ENCODE measurements around the gene STK17A.
A peak's percentile ranks its signal among the peaks of the same experiment; 100 is the strongest.
"Not testable (repeated sequence)": the region's sequence is repeated elsewhere in the genome, so short reads cannot be mapped to it uniquely, and the experiment has no call there.

STK17A gene

DNA sequence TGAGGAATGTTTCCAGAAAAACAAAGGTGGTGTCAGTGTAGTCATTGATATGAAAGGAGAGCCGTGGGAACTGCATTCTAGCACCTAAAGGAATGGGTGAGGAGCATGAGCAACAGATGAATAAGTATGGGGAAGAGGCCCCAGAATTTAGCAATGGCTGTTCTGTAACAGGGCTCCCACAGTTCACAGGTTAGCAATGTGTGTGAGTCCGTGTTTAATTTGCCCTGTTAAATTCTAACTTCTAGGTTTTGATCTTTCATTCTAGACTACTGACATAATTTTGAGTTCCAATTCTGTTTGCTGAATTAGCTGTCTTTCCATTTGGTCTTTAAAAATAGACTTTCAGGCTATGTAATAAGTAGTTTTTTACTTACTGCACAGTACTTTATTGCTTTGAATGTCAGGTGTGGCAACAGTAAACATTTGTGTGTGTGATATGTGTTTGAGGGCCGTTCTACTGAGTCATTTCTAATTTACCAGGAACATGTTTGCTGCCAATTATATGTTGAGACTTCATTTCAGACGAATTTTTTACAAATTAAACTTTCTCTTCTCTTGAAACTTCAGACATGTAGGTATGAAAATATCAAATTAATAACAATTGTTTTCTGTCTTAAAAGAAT, 8.8 kb downstream of the STK17A start:
- DNase-seq, result no peak
- TF ChIP-seq, protein P1, sequence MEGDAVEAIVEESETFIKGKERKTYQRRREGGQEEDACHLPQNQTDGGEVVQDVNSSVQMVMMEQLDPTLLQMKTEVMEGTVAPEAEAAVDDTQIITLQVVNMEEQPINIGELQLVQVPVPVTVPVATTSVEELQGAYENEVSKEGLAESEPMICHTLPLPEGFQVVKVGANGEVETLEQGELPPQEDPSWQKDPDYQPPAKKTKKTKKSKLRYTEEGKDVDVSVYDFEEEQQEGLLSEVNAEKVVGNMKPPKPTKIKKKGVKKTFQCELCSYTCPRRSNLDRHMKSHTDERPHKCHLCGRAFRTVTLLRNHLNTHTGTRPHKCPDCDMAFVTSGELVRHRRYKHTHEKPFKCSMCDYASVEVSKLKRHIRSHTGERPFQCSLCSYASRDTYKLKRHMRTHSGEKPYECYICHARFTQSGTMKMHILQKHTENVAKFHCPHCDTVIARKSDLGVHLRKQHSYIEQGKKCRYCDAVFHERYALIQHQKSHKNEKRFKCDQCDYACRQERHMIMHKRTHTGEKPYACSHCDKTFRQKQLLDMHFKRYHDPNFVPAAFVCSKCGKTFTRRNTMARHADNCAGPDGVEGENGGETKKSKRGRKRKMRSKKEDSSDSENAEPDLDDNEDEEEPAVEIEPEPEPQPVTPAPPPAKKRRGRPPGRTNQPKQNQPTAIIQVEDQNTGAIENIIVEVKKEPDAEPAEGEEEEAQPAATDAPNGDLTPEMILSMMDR (IDR thresholded peaks at IDR 0.05), result no peak
- Histone ChIP-seq H3K4me3 (no peak overlapping the region), H3K36me3 (no peaks in the 10 kb centered on the region), H3K4me1 (peaks cover 0 to 99% (median 22%) of the 10 kb centered on the region in 4 donors), H3K27ac (peak overlapping the region; percentile 43 to 47), H3K27me3 (no peaks in the 10 kb centered on the region), H3K9me3 (no peaks in the 10 kb centered on the region)
- intact Hi-C loops (cut with DNase I; ENCODE audit: low total_unique reads), result no loop called here

DNA sequence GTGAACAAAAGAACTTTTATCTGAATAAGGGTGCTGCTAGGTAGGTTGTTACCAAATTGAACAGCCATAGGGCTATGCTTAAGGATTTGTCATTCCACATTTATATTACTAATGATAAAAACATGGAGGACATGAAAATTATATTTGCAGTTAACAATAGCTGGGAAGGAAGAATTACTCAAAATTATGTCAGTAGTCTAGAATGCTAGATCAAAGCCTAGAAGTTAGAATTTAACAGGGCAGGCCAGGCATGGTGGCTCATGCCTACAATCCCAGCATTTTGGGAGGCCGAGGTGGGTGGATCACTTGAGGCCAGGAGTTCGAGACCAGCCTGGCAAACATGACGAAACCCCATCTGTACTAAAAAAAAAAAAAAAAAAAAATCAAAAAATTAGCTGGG, 9.4 kb downstream of the STK17A start:
- H3K27ac ChIP-seq, result peak overlapping the region; percentile 43 to 47
- TF ChIP-seq, protein P1 (IDR thresholded peaks at IDR 0.05), result no peak
- H3K36me3 ChIP-seq, result peaks cover 0 to 4% (median 4%) of the 10 kb centered on the region in 3 donors

DNA sequence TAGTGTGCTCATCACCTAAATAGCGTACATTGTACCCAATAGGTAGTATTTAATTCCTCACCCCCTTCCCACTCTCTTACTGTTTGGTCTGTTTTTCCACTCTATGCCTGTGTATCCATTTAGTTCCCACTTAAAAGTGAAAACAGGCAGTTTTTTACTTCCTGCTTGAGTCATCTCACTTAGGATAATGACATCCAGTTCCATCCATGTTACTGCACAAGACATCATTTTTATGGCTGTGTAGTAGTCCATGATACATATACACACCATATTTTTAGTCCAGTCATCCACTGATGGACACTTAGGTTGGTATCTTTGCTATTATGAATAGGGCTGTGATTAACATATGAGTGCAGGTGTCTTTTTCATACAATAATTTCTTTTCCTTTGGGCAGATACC, 10.1 kb downstream of the STK17A start:
- no peak for DNase-seq
- H3K27me3 ChIP-seq, result no peaks in the 10 kb centered on the region
- H3K4me3 ChIP-seq, result no peak overlapping the region
- H3K27ac ChIP-seq, result peak overlapping the region; percentile 43 to 47
- H3K4me1 ChIP-seq, result peaks cover 0 to 89% (median 19%) of the 10 kb centered on the region in 4 donors
- TF ChIP-seq, protein P1 (IDR thresholded peaks at IDR 0.05), result no peak
- no peaks in the 10 kb centered on the region for H3K9me3 ChIP-seq
- peaks cover 6 to 11% (median 10%) of the 10 kb centered on the region in 3 donors for H3K36me3 ChIP-seq
- intact Hi-C loops (cut with DNase I; ENCODE audit: low total_unique reads), result no loop called here

More for the DNA sequence above, 9.4 kb downstream of the STK17A start:
- Histone ChIP-seq H3K4me3 (no peak overlapping the region), H3K4me1 (peaks cover 0 to 96% (median 20%) of the 10 kb centered on the region in 4 donors), H3K9me3 (no peaks in the 10 kb centered on the region), H3K27me3 (no peaks in the 10 kb centered on the region)
- intact Hi-C loops (cut with DNase I; ENCODE audit: low total_unique reads), result no loop called here
- no peak for DNase-seq

DNA sequence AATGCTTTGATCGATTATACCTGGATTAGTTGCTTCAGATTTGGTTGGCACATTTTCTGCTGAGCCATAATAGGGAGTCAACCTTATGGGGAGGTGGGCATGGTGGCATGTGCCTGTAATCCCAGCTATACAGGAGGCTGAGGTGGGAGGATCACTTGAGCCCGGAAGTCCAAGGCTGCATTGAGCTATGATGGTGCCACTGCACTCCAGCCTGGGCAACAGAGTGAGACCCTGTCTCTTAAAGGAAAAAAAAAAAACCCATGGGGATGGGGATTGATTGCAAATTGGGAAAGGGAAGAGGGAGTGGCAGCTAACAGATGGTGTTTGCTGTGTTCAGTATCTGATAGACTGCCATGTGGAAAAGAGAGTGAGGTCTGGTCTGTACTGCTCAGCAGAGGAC, 11.1 kb downstream of the STK17A start:
- DNase-seq, result no peak
- Histone ChIP-seq H3K27me3 (no peaks in the 10 kb centered on the region), H3K9me3 (no peaks in the 10 kb centered on the region), H3K4me3 (no peak overlapping the region), H3K36me3 (peaks cover 14 to 19% (median 16%) of the 10 kb centered on the region in 3 donors), H3K4me1 (peaks cover 0 to 79% (median 13%) of the 10 kb centered on the region in 4 donors), H3K27ac (peak overlapping the region in 1 of 2 donors; percentile 36)
- TF ChIP-seq, protein P1 (IDR thresholded peaks at IDR 0.05), result no peak
- intact Hi-C loops (cut with DNase I; ENCODE audit: low total_unique reads), result no loop called here

DNA sequence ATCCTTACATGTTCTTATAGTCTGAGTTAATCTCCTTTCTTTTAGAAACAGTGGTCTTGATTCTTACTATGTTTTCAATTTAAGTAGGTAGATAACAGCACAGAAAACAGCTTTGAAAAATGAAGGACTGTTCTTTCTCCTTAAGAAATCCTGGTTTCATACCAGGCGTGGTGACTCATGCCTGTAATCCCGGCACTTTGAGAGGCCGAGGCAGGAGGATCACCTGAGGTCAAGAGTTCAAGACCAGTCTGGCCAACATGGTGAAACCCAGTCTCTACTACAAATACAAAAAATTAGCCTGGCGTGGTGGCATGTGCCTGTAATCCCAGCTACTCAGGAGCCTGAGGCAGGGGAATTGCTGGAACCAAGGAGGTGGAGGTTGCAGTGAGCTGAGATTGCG, 13.5 kb downstream of the STK17A start:
- DNase-seq; intact Hi-C loops (cut with DNase I; ENCODE audit: low total_unique reads); H3K9me3 ChIP-seq; H3K27ac ChIP-seq; H3K4me3 ChIP-seq; H3K27me3 ChIP-seq: not testable (repeated sequence)
- Histone ChIP-seq H3K36me3 (peaks cover 19 to 31% (median 24%) of the 10 kb centered on the region in 3 donors), H3K4me1 (peaks cover 0 to 55% (median 7%) of the 10 kb centered on the region in 4 donors)

DNA sequence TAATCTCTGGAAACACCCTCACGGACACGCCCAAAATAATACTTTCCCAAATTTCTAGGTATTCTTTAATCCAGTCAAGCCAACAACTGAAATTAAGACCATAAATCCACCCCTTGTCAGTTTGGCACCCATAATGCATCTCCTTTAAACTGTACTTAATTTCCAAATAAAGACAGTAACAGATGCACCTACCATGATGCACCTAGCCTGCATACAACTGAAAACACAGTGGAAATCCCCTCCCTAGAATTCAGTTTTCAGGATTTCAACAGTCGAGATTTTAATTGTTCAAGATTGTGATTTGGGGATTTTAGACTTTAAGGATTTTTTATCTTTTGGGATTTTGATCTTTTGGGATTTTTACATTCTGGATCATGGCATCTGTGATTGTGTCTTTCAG, 17.1 kb downstream of the STK17A start:
- TF ChIP-seq, protein P1 (IDR thresholded peaks at IDR 0.05), result no peak
- no peak for DNase-seq
- Histone ChIP-seq H3K4me1 (peaks cover 0 to 36% (median 2%) of the 10 kb centered on the region in 4 donors), H3K27ac (no peak overlapping the region), H3K27me3 (no peaks in the 10 kb centered on the region), H3K9me3 (no peaks in the 10 kb centered on the region), H3K4me3 (no peak overlapping the region), H3K36me3 (peaks cover 19 to 31% (median 24%) of the 10 kb centered on the region in 3 donors)
- intact Hi-C loops (cut with DNase I; ENCODE audit: low total_unique reads), result no loop called here

Data from tibial artery (tissue), 4 donors.